HFFc6 (cell line): ENCODE measurements around the gene FOXK1. TPM values are rescaled to one million over a fixed set of nuclear protein-coding genes. Genes with fewer than 3 reads are reported as not detected.

ENCODE experiments used
- DNase-seq: peaks from one replicate; pipeline ENCODE4 v3.0.0-alpha.2; 2018
- H3K27ac Mint-ChIP-seq: 2 replicates; pipeline ENCODE4 v1.8.0; 2020; ENCODE audit warnings: mild to moderate bottlenecking, mixed read lengths
- H3K27me3 Mint-ChIP-seq: 2 replicates; pipeline ENCODE4 v1.8.0; 2021; ENCODE audit warnings: mild to moderate bottlenecking, moderate library complexity, mixed read lengths; ENCODE audit not compliant: insufficient read depth
- H3K36me3 Mint-ChIP-seq: 2 replicates; pipeline ENCODE4 v1.8.0; 2021; ENCODE audit warnings: low read depth, mixed read lengths
- H3K4me1 Mint-ChIP-seq: 2 replicates; pipeline ENCODE4 v1.8.0; 2020; ENCODE audit warnings: low read depth, mixed read lengths
- H3K4me3 Mint-ChIP-seq: 2 replicates; pipeline ENCODE4 v1.8.0; 2020; ENCODE audit warnings: mild to moderate bottlenecking, moderate library complexity, mixed read lengths
- H3K9me3 Mint-ChIP-seq: 2 replicates; pipeline ENCODE4 v1.8.0; 2020; ENCODE audit warnings: mild to moderate bottlenecking, mixed read lengths
- total RNA-seq, 6 experiments: library from RNA; stranded (reverse); fragmentation: NEBNext Ultra II Directional; extraction: Animal tissue kit (Norgen Biotek cat#: 25700); gene quantifications; 2 replicates in 1 of 6; 3 replicates in 5 of 6; pipeline ENCODE4 v1.2.3, GENCODE V29; 2021
- TF ChIP-seq, protein P1 (sequence below): fragments of 200-600 bp; sonication (generic); IDR thresholded peaks from 2 replicates; pipeline ENCODE4 v1.5.0; 2021; ENCODE audit warnings: antibody characterized with exemption, mild to moderate bottlenecking

The FOXK1 gene
- total RNA-seq, 6 experiments from 2014 or later: 33.8 to 39.4 (median 36.2) TPM

DNA sequence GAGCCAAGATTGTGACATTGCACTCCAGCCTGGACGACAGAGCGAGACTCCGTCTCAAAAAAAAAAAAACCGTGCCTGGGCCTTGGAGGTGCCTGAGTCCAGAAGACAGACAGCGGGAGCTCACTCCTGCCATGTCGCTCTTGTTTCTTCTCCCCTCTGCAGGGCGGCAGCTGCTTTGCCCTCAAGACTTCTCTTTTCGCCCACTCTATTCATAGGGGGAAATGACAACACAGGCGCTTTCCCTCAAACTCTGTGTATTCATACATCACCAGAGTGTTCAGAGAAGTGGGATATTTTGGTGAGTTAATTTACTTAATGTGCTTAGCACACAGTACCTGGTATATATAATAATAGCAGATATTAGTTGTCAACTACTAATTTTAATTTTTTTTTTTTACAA lies 44.5 kb downstream of the FOXK1 start:
- no peak for DNase-seq
- TF ChIP-seq, protein P1, sequence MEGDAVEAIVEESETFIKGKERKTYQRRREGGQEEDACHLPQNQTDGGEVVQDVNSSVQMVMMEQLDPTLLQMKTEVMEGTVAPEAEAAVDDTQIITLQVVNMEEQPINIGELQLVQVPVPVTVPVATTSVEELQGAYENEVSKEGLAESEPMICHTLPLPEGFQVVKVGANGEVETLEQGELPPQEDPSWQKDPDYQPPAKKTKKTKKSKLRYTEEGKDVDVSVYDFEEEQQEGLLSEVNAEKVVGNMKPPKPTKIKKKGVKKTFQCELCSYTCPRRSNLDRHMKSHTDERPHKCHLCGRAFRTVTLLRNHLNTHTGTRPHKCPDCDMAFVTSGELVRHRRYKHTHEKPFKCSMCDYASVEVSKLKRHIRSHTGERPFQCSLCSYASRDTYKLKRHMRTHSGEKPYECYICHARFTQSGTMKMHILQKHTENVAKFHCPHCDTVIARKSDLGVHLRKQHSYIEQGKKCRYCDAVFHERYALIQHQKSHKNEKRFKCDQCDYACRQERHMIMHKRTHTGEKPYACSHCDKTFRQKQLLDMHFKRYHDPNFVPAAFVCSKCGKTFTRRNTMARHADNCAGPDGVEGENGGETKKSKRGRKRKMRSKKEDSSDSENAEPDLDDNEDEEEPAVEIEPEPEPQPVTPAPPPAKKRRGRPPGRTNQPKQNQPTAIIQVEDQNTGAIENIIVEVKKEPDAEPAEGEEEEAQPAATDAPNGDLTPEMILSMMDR: no peak
- no peak overlapping the region for H3K27ac Mint-ChIP-seq
- H3K9me3 Mint-ChIP-seq: no peaks in the 10 kb centered on the region
- H3K27me3 Mint-ChIP-seq: peaks cover 2% of the 10 kb centered on the region
- no peak overlapping the region for H3K4me3 Mint-ChIP-seq
- H3K4me1 Mint-ChIP-seq: peaks cover 30% of the 10 kb centered on the region
- peaks cover 4% of the 10 kb centered on the region; the same call in 1 of the 2 replicates for H3K36me3 Mint-ChIP-seq

DNA sequence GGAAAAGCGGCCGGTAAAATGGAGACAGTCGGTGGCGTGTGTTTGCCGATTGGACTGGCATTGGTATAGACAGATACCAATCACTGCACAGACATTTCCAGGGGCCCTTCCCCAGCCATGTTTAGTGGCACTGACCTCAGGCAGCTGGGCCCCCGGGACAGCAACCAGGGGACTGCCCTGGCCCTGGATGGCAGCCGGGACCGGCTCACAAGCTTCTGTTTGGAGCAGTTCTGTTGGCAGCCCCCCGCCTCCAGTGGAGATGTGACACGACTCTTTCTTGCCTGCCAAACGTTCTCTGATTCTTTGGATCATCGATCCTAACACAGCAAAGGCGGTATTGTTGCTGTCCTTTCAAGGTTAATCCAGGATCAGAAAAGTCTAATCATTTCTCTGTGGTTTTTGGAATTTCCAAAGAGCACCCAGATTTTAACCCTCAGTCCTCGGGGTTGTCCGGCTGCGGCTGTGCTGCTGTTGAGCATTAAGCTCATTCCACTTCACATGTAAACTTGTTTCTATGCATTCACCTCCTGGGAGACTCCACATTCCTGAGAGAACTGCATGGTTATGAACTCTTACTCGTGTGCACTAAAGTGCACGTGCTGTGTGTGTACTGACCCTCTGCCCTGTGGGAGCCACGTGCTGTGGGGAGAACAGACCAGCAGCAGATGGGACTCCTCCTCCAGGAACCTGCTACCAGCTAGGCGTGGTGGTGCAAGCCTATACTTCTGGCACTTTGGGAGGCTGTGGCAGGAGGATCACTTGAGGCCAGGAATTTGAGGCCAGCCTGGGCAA lies 46.0 kb downstream of the FOXK1 start:
- peaks cover 29% of the 10 kb centered on the region for H3K4me1 Mint-ChIP-seq
- no peaks in the 10 kb centered on the region for H3K9me3 Mint-ChIP-seq
- H3K36me3 Mint-ChIP-seq: peaks cover 15% of the 10 kb centered on the region; the same call in 1 of the 2 replicates
- TF ChIP-seq, protein P1: no peak
- no peak overlapping the region for H3K4me3 Mint-ChIP-seq
- peaks cover 2% of the 10 kb centered on the region for H3K27me3 Mint-ChIP-seq
- H3K27ac Mint-ChIP-seq: no peak overlapping the region
- DNase-seq: no peak

DNA sequence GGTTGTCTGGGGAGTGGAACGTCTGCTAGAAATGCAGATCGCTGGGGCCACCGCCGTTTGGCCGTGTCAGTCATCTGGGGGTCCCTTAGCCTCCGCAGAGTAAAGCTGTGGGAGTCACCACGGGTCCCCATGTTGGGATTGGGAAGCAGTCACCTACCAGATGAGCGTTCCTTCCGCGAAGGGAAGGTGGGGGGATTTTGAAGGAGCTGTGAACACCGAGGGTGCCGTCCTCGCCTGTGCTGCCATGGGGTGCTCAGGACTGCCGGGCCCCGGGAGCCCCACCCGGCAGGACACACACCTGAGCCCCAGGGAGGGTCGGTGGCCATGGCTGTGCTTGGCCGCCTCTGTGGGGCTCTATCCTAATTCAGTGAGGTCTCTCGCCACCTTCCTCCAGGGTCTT lies 47.2 kb downstream of the FOXK1 start:
- Mint-ChIP-seq H3K4me3 (no peak overlapping the region), H3K27me3 (peaks cover 3% of the 10 kb centered on the region), H3K27ac (no peak overlapping the region), H3K36me3 (peaks cover 11% of the 10 kb centered on the region; the same call in 1 of the 2 replicates), H3K4me1 (peaks cover 27% of the 10 kb centered on the region), H3K9me3 (no peaks in the 10 kb centered on the region)
- TF ChIP-seq, protein P1: no peak
- no peak for DNase-seq

DNA sequence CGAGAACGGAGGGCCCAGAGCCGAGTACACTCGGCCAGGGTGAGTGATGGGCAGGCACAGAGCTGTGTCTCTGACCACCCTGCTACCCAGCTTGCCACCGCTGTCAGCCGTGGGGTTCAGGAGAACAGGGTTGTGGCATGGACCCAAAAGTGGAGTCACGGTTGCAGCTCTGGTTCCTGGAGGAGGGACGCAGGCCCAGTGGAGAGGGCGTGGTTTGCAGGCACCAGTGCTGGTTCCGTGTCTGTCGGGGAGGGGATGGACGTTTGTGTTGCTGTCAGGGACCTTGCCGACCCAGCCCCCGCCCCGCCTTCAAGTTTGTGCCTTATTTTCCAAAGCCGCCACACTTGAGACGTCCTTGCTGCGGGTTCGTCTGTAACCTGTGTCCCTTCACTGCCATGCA lies 48.2 kb downstream of the FOXK1 start:
- DNase-seq: no peak
- no peak overlapping the region; the same call in 1 of the 2 replicates for H3K27ac Mint-ChIP-seq
- H3K4me3 Mint-ChIP-seq: no peak overlapping the region
- TF ChIP-seq, protein P1: no peak
- H3K9me3 Mint-ChIP-seq: no peaks in the 10 kb centered on the region
- peaks cover 1% of the 10 kb centered on the region for H3K27me3 Mint-ChIP-seq
- H3K4me1 Mint-ChIP-seq: peaks cover 19% of the 10 kb centered on the region
- peaks cover 11% of the 10 kb centered on the region; the same call in 1 of the 2 replicates for H3K36me3 Mint-ChIP-seq

DNA sequence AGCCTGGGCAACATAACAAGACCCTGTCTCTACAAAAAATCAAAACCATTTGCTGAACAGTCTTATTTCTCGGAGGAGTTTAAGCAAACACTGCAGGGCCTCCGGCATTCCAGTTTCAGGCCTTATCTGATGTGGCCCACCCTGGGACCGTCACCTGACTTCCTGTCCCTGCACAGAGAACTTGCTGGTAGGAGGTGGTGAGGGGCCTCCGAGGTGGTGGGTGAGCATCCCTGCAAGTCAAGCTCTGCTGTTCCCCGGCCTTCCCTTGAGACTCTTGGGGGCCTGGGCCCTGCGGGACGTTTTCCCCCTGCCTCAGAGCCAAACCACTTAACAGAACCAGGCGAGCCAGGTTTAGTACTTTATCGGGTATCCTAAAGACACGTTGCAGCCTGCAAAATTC lies 48.9 kb downstream of the FOXK1 start:
- no peak for DNase-seq
- Mint-ChIP-seq H3K27ac (no peak overlapping the region), H3K27me3 (peaks cover 1% of the 10 kb centered on the region; the same call in 1 of the 2 replicates), H3K36me3 (peaks cover 11% of the 10 kb centered on the region; the same call in 1 of the 2 replicates), H3K9me3 (no peaks in the 10 kb centered on the region), H3K4me1 (peaks cover 12% of the 10 kb centered on the region), H3K4me3 (no peak overlapping the region)
- TF ChIP-seq, protein P1: no peak
